ENCODE measurements around the gene ABCA5. TPM values are rescaled to one million over a fixed set of nuclear protein-coding genes. Genes with fewer than 3 reads are reported as not detected.

Gene ABCA5
- total RNA-seq, 3 donors from 2014 or later = 88.8 to 152 (median 93.1) TPM

- intact Hi-C loops (cut with DNase I; ENCODE audit: low total_unique reads) = loop anchor here (5.0 kb wide), 1 partner anchor 206 kb away; no protein-coding TSS in a partner anchor
- Histone ChIP-seq H3K4me1 (no peaks in the 10 kb centered on the region), H3K27me3 (no peaks in the 10 kb centered on the region), H3K27ac (peak overlapping the region; percentile 87 to 90), H3K9me3 (no peaks in the 10 kb centered on the region), H3K36me3 (no peaks in the 10 kb centered on the region), H3K4me3 (peak overlapping the region; percentile 65 to 82 (median 66))
- TF ChIP-seq CTCF (IDR thresholded peaks at IDR 0.05) = no peak
- no peak for TF ChIP-seq POLR2A (IDR thresholded peaks at IDR 0.05)
- no peak for TF ChIP-seq POLR2AphosphoS5 (IDR thresholded peaks at IDR 0.05)
- DNase-seq (ENCODE audit: low spot score in 2 of 2) = no peak
Measured at GRCh38 chr17:69326377-69327059, 415 bp downstream of the ABCA5 start.

- peak overlapping the region; percentile 65 to 82 (median 66) for H3K4me3 ChIP-seq
- H3K27me3 ChIP-seq = no peaks in the 10 kb centered on the region
- H3K4me1 ChIP-seq = no peaks in the 10 kb centered on the region
- H3K27ac ChIP-seq = peak overlapping the region; percentile 87 to 90
- DNase-seq (ENCODE audit: low spot score in 2 of 2) = no peak
- no peak for TF ChIP-seq CTCF (IDR thresholded peaks at IDR 0.05)
- no peak for TF ChIP-seq POLR2A (IDR thresholded peaks at IDR 0.05)
- no peak for TF ChIP-seq POLR2AphosphoS5 (IDR thresholded peaks at IDR 0.05)
- intact Hi-C loops (cut with DNase I; ENCODE audit: low total_unique reads) = loop anchor here (5.0 kb wide), 1 partner anchor 207 kb away; no protein-coding TSS in a partner anchor
- H3K36me3 ChIP-seq = no peaks in the 10 kb centered on the region
- H3K9me3 ChIP-seq = no peaks in the 10 kb centered on the region
Measured at GRCh38 chr17:69325518-69326376, 1.2 kb downstream of the ABCA5 start.

GRCh38 chr17:69323806-69324205, 3.1 kb downstream of the ABCA5 start:
- Histone ChIP-seq H3K4me3 (no peak overlapping the region), H3K27ac (no peak overlapping the region), H3K9me3 (no peaks in the 10 kb centered on the region), H3K27me3 (no peaks in the 10 kb centered on the region), H3K4me1 (no peaks in the 10 kb centered on the region), H3K36me3 (no peaks in the 10 kb centered on the region)
- TF ChIP-seq POLR2A (IDR thresholded peaks at IDR 0.05) (no peak), POLR2AphosphoS5 (IDR thresholded peaks at IDR 0.05) (no peak), CTCF (IDR thresholded peaks at IDR 0.05) (no peak)
- intact Hi-C loops (cut with DNase I; ENCODE audit: low total_unique reads) = no loop called here
- no peak for DNase-seq (ENCODE audit: low spot score in 2 of 2)

GRCh38 chr17:69320908-69321238, 6.1 kb downstream of the ABCA5 start:
- intact Hi-C loops (cut with DNase I; ENCODE audit: low total_unique reads) = no loop called here
- Histone ChIP-seq H3K9me3 (no peaks in the 10 kb centered on the region), H3K27ac (no peak overlapping the region), H3K4me1 (no peaks in the 10 kb centered on the region), H3K36me3 (no peaks in the 10 kb centered on the region), H3K4me3 (no peak overlapping the region), H3K27me3 (no peaks in the 10 kb centered on the region)
- no peak for DNase-seq (ENCODE audit: low spot score in 2 of 2)
- TF ChIP-seq POLR2AphosphoS5 (IDR thresholded peaks at IDR 0.05) (no peak), CTCF (IDR thresholded peaks at IDR 0.05) (no peak), POLR2A (IDR thresholded peaks at IDR 0.05) (no peak)
